ENCODE data around the gene ERBB4. TPM values are rescaled to one million over a fixed set of nuclear protein-coding genes. Genes with fewer than 3 reads are reported as not detected.
A peak's percentile ranks its signal among the peaks of the same experiment; 100 is the strongest.
"Not testable (repeated sequence)": the region's sequence is repeated elsewhere in the genome, so short reads cannot be mapped to it uniquely, and the experiment has no call there.

The ERBB4 gene
- total RNA-seq, 1 donor from 2014 or later = 17.8 TPM

DNA sequence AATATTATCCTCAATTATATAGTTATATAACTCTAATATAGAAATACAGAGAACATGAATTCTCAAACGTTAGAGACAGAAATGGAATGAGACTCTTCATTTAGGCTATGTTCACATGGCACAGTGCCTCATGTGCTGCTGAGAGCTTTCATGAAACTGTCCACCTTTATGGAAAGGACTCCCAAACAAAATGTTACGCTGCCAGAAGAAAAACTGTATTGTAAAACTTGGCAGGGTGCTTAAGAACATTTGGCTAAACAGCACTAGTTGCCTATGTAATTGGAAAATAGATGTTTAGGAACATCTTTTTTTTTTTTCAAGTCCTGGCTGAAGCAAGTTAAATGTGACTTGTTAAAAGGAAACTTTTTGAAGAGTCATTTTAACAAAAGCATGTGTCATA is 396.0 kb downstream of the ERBB4 start:
- DNase-seq = peak; percentile 60

GRCh38 chr2:212141499-212141898 is 397.1 kb downstream of the ERBB4 start:
- no peak for DNase-seq

GRCh38 chr2:212136216-212136795 is 402.3 kb downstream of the ERBB4 start:
- DNase-seq = no peak

DNA sequence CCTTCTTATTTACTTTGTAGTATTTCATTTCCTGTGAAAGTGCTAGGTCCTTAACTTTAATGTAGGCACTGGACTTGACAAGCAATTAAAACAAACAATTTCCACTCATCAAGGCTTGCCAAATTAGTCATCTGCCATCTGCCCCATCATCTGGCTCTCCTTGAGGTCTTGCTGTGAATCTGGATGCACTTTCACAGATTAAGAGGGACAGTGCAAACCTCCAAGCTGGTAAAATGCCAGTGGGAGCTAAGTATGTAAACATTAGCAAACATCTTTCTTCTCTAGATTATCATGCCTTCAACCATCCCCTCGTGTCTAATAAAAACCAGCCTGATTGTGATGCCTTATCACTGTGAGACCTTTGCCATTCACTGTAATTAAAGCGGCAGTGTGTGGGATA is 402.9 kb downstream of the ERBB4 start:
- DNase-seq = no peak

- no peak for DNase-seq
Observed at GRCh38 chr2:212133337-212133736, 405.3 kb downstream of the ERBB4 start.

- no peak for DNase-seq
Observed at GRCh38 chr2:212124598-212124997, 414.0 kb downstream of the ERBB4 start.

DNA sequence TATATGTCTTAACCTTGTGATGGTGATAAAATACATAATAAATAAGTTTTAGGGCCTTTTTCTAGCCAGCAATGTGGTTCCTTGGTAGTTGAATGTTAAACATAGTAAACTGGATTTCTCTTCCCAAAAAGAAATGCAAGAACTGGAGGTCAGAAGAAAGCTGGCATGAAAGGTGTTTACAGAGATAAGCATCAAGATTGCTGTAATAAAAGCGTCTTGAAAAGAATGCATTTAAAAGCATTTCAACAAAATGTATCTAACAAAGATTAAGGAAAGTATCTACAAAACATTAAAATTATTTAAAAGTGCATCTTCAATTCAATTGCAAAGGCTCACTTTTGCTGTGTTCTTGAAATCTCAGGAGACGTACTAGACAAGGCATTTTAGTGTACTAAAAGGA is 419.0 kb downstream of the ERBB4 start:
- no peak for DNase-seq

- DNase-seq = peak; percentile 12
Observed at GRCh38 chr2:212117926-212118325, 420.7 kb downstream of the ERBB4 start.

- DNase-seq = no peak
Observed at GRCh38 chr2:212114489-212114888, 424.1 kb downstream of the ERBB4 start.

DNA sequence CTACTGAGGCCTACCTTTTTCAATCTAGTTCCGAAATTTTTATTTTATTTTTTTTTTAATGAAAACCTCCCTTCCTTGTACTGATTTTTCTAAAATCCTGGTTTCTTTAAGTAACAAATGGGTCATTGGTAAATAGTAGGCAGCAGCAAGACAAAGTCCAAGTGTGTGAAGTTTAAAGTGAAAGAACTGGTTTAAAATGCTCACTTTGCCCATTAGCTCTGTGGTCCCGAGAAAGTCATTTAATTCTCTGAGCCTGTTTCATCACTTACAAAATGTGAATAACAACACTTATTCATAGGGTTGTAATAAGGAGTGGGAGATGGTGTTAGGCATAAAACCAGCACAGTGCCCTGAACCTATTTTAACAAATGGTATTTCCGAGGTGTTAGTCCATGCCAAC is 426.2 kb downstream of the ERBB4 start:
- no peak for DNase-seq

GRCh38 chr2:212109792-212110680 is 428.6 kb downstream of the ERBB4 start:
- no peak for DNase-seq

DNA sequence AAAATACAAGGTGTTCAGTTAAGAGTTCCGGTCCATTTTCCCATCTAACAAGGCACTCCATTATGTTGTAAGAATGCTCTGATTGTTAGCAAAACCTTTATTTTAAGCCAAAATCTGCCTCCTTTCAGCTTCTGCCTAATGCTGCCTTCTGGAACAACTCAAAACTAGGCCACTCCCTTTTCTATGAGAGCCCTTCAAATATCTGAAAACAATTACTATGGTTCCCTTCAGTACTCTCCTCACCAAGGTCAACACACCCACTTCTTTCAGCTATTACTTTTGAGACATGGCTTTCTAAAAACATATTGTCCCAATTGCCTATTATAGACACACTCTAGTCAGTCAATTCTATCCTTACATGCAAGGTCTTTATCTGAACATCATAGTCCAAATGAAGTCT is 429.4 kb downstream of the ERBB4 start:
- DNase-seq = no peak

GRCh38 chr2:212107989-212108388 is 430.6 kb downstream of the ERBB4 start:
- no peak for DNase-seq

- no peak for DNase-seq
Observed at GRCh38 chr2:212107014-212107413, 431.6 kb downstream of the ERBB4 start.

DNA sequence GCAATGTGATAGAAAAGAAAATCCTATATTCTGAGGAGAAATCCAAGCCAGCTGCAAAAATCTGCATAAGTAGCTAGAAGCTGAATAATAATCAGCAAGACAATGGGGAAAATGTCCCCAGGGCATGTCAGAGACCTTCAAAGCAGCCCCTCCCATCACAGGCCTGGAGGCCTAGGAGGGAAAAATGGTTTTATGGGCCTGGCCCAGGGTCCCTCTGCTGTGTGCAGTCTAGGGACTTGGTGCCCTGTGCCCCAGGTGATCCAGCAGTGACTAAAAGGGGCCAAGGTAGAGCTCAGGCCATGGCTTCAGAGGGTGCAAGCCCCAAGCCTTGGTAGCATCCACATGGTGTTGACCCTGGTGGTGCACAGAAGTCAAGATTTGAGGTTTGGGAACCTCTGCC is 432.1 kb downstream of the ERBB4 start:
- DNase-seq = not testable (repeated sequence)

DNA sequence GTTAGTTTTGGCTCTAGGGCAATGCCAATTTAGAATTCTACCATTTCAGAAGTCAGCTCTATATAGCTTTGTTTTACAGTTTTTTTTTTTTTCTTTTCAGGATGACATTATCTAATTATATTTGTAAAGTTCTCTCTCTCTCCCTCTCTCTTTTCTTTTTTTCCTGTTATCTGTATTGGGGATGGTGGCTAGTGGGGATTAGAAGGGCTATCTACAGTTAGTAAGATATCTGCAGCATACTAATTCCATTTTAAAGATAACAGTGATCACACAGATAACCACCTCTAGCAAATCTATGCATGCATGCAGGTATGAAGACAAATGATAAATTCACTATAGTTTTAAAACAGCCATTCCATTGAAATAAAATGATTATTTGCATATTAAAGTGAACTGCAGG is 438.9 kb downstream of the ERBB4 start:
- no peak for DNase-seq

DNA sequence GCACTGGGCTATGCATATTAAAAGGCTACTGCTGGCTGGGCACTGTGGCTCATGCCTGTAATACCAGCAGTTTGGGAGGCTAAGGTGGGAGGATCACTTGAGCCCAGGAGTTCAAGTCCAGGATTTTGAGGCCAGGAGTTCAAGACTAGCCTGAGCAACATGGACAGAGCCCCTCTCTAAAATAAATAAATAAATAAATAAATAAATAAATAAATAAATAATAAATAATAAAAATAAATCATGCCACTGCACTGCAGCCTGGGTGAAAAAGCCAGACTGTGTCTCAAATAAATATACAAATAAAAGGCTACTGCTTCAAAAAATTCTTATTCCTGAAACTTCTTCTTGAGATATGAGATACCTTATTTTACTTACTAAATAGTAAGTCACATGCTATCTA is 439.6 kb downstream of the ERBB4 start:
- DNase-seq = no peak

- DNase-seq = no peak
Observed at GRCh38 chr2:212097001-212097400, 441.6 kb downstream of the ERBB4 start.

DNA sequence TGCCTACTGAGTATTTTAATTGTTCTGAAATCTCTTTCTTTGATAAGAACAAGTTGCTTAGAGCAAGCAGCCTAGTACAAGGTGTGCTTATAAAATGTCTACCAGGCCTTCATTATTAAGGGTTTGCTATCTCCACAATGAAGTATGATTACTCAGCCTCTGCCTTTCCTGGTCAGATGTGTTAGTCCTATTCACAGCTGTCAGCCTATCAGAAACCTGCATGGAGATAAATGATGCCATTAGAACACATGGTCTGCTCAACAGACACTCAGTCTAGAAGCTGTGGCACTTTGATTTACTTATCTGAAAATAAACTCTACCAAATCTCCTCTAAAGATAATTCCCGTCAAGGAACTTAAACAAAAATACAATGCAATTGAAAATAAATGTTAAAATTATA is 448.7 kb downstream of the ERBB4 start:
- no peak for DNase-seq

DNA sequence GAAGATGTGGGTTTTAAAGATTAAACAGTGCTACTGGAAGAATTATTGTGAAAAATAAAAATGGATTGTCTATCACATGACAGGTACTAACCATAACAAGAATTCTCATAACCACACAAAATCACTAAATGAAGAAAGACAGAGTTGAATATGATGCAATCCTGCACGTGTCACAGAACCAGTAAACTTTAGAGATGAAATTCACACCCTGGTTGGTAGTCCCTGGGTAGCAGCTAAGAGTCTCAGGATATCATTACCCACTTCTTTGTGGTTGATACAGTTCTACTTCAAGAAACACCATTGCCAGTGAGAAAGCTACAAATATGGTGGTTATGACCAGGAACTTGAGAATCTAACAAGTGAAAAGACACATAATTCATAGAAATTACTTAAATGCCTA is 450.2 kb downstream of the ERBB4 start:
- DNase-seq = no peak

DNA sequence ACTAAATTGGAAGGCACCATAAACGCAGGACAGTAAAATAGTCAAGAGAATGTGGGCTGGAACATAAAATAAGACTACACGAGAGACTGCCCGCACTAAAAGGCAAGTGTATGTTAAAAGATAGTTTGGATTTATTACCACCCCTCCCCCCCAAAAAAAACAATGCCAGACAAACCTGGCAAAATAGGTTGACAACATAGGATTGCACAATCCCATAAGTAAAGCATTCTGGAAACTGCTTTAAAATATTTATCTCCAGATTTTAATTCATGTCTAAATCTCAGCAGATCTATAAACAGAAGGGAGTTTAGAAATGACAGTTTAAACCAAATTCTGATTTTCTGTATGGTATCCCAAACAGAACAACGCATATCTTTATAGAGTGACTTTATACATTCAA is 455.1 kb downstream of the ERBB4 start:
- DNase-seq = no peak

- no peak for DNase-seq
Observed at GRCh38 chr2:212078103-212078502, 460.5 kb downstream of the ERBB4 start.

DNA sequence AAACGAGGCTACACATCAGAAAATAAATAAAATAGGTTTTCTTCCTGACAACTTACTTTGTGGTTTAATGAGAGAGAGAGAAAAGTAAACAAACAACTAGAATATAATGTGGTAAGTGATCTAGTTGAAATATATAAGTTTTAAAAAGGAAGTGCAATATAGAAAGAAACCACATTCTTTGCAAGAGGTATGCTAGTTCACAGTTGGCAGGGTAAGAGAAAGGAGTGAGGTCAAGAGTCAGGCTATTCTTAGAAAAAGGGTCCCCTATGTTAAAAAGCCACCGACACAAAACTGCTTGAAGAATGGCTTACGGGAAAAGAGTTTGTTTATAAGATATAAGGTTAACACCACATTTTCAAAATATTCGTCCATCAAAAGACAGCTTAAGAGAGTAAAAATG is 462.1 kb downstream of the ERBB4 start:
- no peak for DNase-seq

DNA sequence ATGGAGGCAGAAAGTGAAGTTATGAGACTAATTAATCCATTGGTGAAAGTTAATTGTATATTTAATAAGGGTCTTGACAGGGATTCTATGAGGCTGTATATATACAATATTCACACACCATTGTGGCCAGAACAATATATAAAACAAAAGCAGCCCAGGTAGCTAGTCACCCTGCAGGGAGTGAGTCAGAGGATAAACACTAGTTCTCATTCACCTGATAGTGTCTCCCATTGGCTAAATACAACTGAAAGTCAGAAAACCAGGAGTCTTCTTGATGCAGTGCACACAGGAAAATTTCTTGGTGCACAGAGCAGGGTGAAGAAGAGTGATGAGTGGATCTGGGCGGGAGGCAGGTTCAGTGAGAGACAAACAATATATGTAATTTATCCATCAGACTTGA is 465.2 kb downstream of the ERBB4 start:
- no peak for DNase-seq

Measured in tongue (tissue), 2 donors.